Ishikawa (cell line): Measurements from ENCODE around the gene AGMO.

Experiments used
- CEBPB ChIP-seq: IDR thresholded peaks from 2 replicates; pipeline ENCODE4 v1.6.1; 2012
- CREB1 ChIP-seq: IDR thresholded peaks from 2 replicates; pipeline ENCODE4 v1.6.1; 2012; ENCODE audit warnings: low read depth
- EGR1 ChIP-seq: IDR thresholded peaks from 2 replicates; pipeline ENCODE4 v1.6.1; 2012
- EP300 ChIP-seq: IDR thresholded peaks from 2 replicates; pipeline ENCODE4 v1.6.1; 2012; ENCODE audit warnings: borderline replicate concordance
- FOXM1 ChIP-seq: IDR thresholded peaks from 2 replicates; pipeline ENCODE4 v1.6.1; 2012; ENCODE audit warnings: low read depth, borderline replicate concordance
- MAX ChIP-seq: IDR thresholded peaks from 2 replicates; pipeline ENCODE4 v1.6.1; 2012
- NFIC ChIP-seq: IDR thresholded peaks from 2 replicates; pipeline ENCODE4 v1.6.1; 2012
- RAD21 ChIP-seq: IDR thresholded peaks from 2 replicates; pipeline ENCODE4 v1.6.1; 2012; ENCODE audit warnings: low read depth
- REST ChIP-seq: IDR thresholded peaks from 2 replicates; pipeline ENCODE4 v1.6.1; 2012; ENCODE audit warnings: low read depth, mild to moderate bottlenecking
- TAF1 ChIP-seq: IDR thresholded peaks from 2 replicates; pipeline ENCODE4 v1.6.1; 2012; ENCODE audit warnings: low read depth, mild to moderate bottlenecking
- TCF12 ChIP-seq: IDR thresholded peaks from 2 replicates; pipeline ENCODE4 v1.6.1; 2012; ENCODE audit warnings: low read depth
- TEAD4 ChIP-seq: IDR thresholded peaks from 2 replicates; pipeline ENCODE4 v1.6.1; 2012
- USF1 ChIP-seq: IDR thresholded peaks from 2 replicates; pipeline ENCODE4 v1.6.1; 2012
- YY1 ChIP-seq: IDR thresholded peaks from 2 replicates; pipeline ENCODE4 v1.6.1; 2012; ENCODE audit warnings: low read depth
- ZBTB7A ChIP-seq: IDR thresholded peaks from 2 replicates; pipeline ENCODE4 v1.6.1; 2012; ENCODE audit warnings: low read depth

AGMO gene

GRCh38 chr7:15218261-15218660 lies 343.6 kb downstream of the AGMO start:
- TF ChIP-seq CEBPB (no peak), TEAD4 (no peak)

- TF ChIP-seq TCF12 (no peak), TAF1 (no peak), EGR1 (no peak), ZBTB7A (no peak), RAD21 (no peak), MAX (no peak), NFIC (no peak), CEBPB (no peak), TEAD4 (no peak), EP300 (no peak), YY1 (no peak), USF1 (no peak), REST (no peak), FOXM1 (no peak), CREB1 (no peak)
These were observed 346.2 kb downstream of the AGMO start for GRCh38 chr7:15215616-15216015.

GRCh38 chr7:15214976-15215375 lies 346.8 kb downstream of the AGMO start:
- TF ChIP-seq EP300, result no peak
- TF ChIP-seq TAF1, result no peak
- no peak for TF ChIP-seq MAX
- TF ChIP-seq EGR1, result no peak
- no peak for TF ChIP-seq TCF12
- no peak for TF ChIP-seq CREB1
- no peak for TF ChIP-seq YY1
- no peak for TF ChIP-seq FOXM1
- TF ChIP-seq NFIC, result no peak
- no peak for TF ChIP-seq CEBPB
- no peak for TF ChIP-seq RAD21
- no peak for TF ChIP-seq USF1

- TF ChIP-seq TEAD4, result no peak
These were observed 348.7 kb downstream of the AGMO start for GRCh38 chr7:15213093-15213492.

GRCh38 chr7:15209429-15209828 lies 352.4 kb downstream of the AGMO start:
- TF ChIP-seq TCF12, result no peak
- no peak for TF ChIP-seq TEAD4
- TF ChIP-seq REST, result no peak
- TF ChIP-seq YY1, result no peak
- TF ChIP-seq USF1, result no peak
- no peak for TF ChIP-seq RAD21
- TF ChIP-seq CEBPB, result no peak
- no peak for TF ChIP-seq MAX
- TF ChIP-seq ZBTB7A, result no peak
- TF ChIP-seq FOXM1, result no peak
- TF ChIP-seq NFIC, result no peak
- TF ChIP-seq CREB1, result no peak
- no peak for TF ChIP-seq TAF1
- TF ChIP-seq EGR1, result no peak
- no peak for TF ChIP-seq EP300

- no peak for TF ChIP-seq TCF12
- no peak for TF ChIP-seq CREB1
- no peak for TF ChIP-seq EGR1
- no peak for TF ChIP-seq ZBTB7A
These were observed 357.4 kb downstream of the AGMO start for GRCh38 chr7:15204421-15204820.
